UCSD-AML1 (cell line): ENCODE results near the gene DUSP11.
"Not testable (repeated sequence)": the region's sequence is repeated elsewhere in the genome, so short reads cannot be mapped to it uniquely, and the experiment has no call there.

Experiments used
- DNase-seq: peaks from one replicate; lab custom pipeline; 2025; ENCODE audit not compliant: unreplicated experiment; lab: John Stamatoyannopoulos, UW

The DUSP11 gene

GRCh38 chr2:73779467-73780236 is at the start of gene DUSP11:
Gene DUSP11, minus strand, starts transcription at chr2:73780103. Its CDS starts 129 bp downstream, at chr2:73779974.
- DNase-seq: peak; percentile 97

- peak; percentile 93 for DNase-seq
These were observed 49.1 kb upstream of the DUSP11 start, which contains the start of gene STAMBP for GRCh38 chr2:73828818-73829570. Gene STAMBP, plus strand, starts transcription at chr2:73828961. Its CDS starts 1,896 bp downstream, at chr2:73830857.

GRCh38 chr2:73828389-73828817 is 48.5 kb upstream of the DUSP11 start:
- DNase-seq: no peak

- no peak for DNase-seq
These were observed 47.9 kb upstream of the DUSP11 start for GRCh38 chr2:73827660-73828388.

- no peak for DNase-seq
These were observed 47.1 kb upstream of the DUSP11 start for GRCh38 chr2:73827018-73827417.

- no peak for DNase-seq
These were observed 45.5 kb upstream of the DUSP11 start for GRCh38 chr2:73825408-73825807.

GRCh38 chr2:73823916-73824523 is 44.1 kb upstream of the DUSP11 start:
- no peak for DNase-seq

- DNase-seq: no peak
These were observed 43.5 kb upstream of the DUSP11 start for GRCh38 chr2:73823416-73823815.

- DNase-seq: no peak
These were observed 43.1 kb upstream of the DUSP11 start for GRCh38 chr2:73822991-73823390.

GRCh38 chr2:73822276-73822675 is 42.4 kb upstream of the DUSP11 start:
- no peak for DNase-seq

- no peak for DNase-seq
These were observed 41.8 kb upstream of the DUSP11 start for GRCh38 chr2:73821669-73822068.

GRCh38 chr2:73821227-73821626 is 41.3 kb upstream of the DUSP11 start:
- peak; percentile 39 for DNase-seq

GRCh38 chr2:73818296-73818695 is 38.4 kb upstream of the DUSP11 start:
- no peak for DNase-seq

- DNase-seq: no peak
These were observed 32.7 kb upstream of the DUSP11 start for GRCh38 chr2:73812635-73813034.

- no peak for DNase-seq
These were observed 32.0 kb upstream of the DUSP11 start for GRCh38 chr2:73811878-73812277.

- DNase-seq: not testable (repeated sequence)
These were observed 4.0 kb upstream of the DUSP11 start, which contains the start of gene C2orf78 for GRCh38 chr2:73783883-73784282. Gene C2orf78, plus strand, starts transcription at chr2:73784183. Its CDS starts 127 bp downstream, at chr2:73784310.

- not testable (repeated sequence) for DNase-seq
These were observed 3.5 kb upstream of the DUSP11 start for GRCh38 chr2:73783402-73783801.

GRCh38 chr2:73780237-73780582 is 307 bp upstream of the DUSP11 start:
- no peak for DNase-seq

- DNase-seq: not testable (repeated sequence)
These were observed 936 bp downstream of the DUSP11 start for GRCh38 chr2:73778867-73779466.

- DNase-seq: no peak
These were observed 2.9 kb downstream of the DUSP11 start for GRCh38 chr2:73776869-73777519.
